Muscle of arm (tissue), 14 donors: ENCODE results near the gene PRELID3B. TPM values are rescaled to one million over a fixed set of nuclear protein-coding genes. Genes with fewer than 3 reads are reported as not detected.
A peak's percentile ranks its signal among the peaks of the same experiment; 100 is the strongest.

Experiments
- DNase-seq: peaks from one replicate; pipeline ENCODE4 v3.0.0-alpha.2; 2013
- long read RNA-seq, 11 donors: transcript quantifications; one replicate each; lab custom pipeline, GENCODE V29; 2026
- polyA plus RNA-seq, 12 donors: library from polyadenylated mRNA; unstranded; fragments of 120-200 nt; gene quantifications; one replicate each; pipeline ENCODE4 v1.2.1, GENCODE V29; 2013; ENCODE audit not compliant: insufficient read length in 12 of 12

Gene PRELID3B
- 1,000 to 10,000 TPM in 1 of 12 donors, 10 to 100 TPM in 11; 41.2 to 1,582 (median 52.9) TPM for polyA plus RNA-seq
- long read RNA-seq, donor 1, transcript PRELID3B-201 (6 exons, 2,626 nt), result major isoform, 36 of 39 reads
- long read RNA-seq, donor 1, partial matches to known transcripts, result 0 of 39 reads
- long read RNA-seq, donor 1, other reads (novel, unspliced or antisense), result 0 of 39 reads
- long read RNA-seq, donor 2, transcript PRELID3B-201 (6 exons, 2,626 nt), result major isoform, 24 of 27 reads
- long read RNA-seq, donor 2, partial matches to known transcripts, result 0 of 27 reads
- long read RNA-seq, donor 2, other reads (novel, unspliced or antisense), result 0 of 27 reads
- long read RNA-seq, donor 3, transcript PRELID3B-201 (6 exons, 2,626 nt), result major isoform, 12 of 12 reads
- long read RNA-seq, donor 3, partial matches to known transcripts, result 0 of 12 reads
- long read RNA-seq, donor 3, other reads (novel, unspliced or antisense), result 0 of 12 reads
- long read RNA-seq, donor 4, transcript PRELID3B-201 (6 exons, 2,626 nt), result major isoform, 13 of 15 reads
- long read RNA-seq, donor 4, partial matches to known transcripts, result 0 of 15 reads
- long read RNA-seq, donor 4, other reads (novel, unspliced or antisense), result 0 of 15 reads
- long read RNA-seq, donor 5, transcript PRELID3B-201 (6 exons, 2,626 nt), result major isoform, 28 of 30 reads
- long read RNA-seq, donor 5, partial matches to known transcripts, result 0 of 30 reads
- long read RNA-seq, donor 5, other reads (novel, unspliced or antisense), result 0 of 30 reads
- long read RNA-seq, donor 6, transcript PRELID3B-201 (6 exons, 2,626 nt), result major isoform, 15 of 16 reads
- long read RNA-seq, donor 6, partial matches to known transcripts, result 0 of 16 reads
- long read RNA-seq, donor 6, other reads (novel, unspliced or antisense), result 0 of 16 reads
- long read RNA-seq, donor 7, transcript PRELID3B-201 (6 exons, 2,626 nt), result major isoform, 10 of 10 reads
- long read RNA-seq, donor 7, partial matches to known transcripts, result 0 of 10 reads
- long read RNA-seq, donor 7, other reads (novel, unspliced or antisense), result 0 of 10 reads
- long read RNA-seq, donor 8, transcript PRELID3B-201 (6 exons, 2,626 nt), result major isoform, 31 of 33 reads
- long read RNA-seq, donor 8, partial matches to known transcripts, result 0 of 33 reads
- long read RNA-seq, donor 8, other reads (novel, unspliced or antisense), result 0 of 33 reads
- long read RNA-seq, donor 9, transcript PRELID3B-201 (6 exons, 2,626 nt), result major isoform, 5 of 5 reads
- long read RNA-seq, donor 9, partial matches to known transcripts, result 0 of 5 reads
- long read RNA-seq, donor 9, other reads (novel, unspliced or antisense), result 0 of 5 reads
- long read RNA-seq, donor 10, transcript PRELID3B-201 (6 exons, 2,626 nt), result major isoform, 24 of 25 reads
- long read RNA-seq, donor 10, partial matches to known transcripts, result 0 of 25 reads
- long read RNA-seq, donor 10, other reads (novel, unspliced or antisense), result 0 of 25 reads
- long read RNA-seq, donor 11, transcript PRELID3B-201 (6 exons, 2,626 nt), result major isoform, 31 of 31 reads
- long read RNA-seq, donor 11, partial matches to known transcripts, result 0 of 31 reads
- long read RNA-seq, donor 11, other reads (novel, unspliced or antisense), result 0 of 31 reads

GRCh38 chr20:59042151-59042795, at the start of gene PRELID3B:
TSS of gene PRELID3B (minus strand) at chr20:59042786. CDS start at chr20:59042730, 56 bp downstream.
- DNase-seq, result no peak

GRCh38 chr20:59087829-59088433, 45.3 kb upstream of the PRELID3B start:
- peak; percentile 66 for DNase-seq

DNA sequence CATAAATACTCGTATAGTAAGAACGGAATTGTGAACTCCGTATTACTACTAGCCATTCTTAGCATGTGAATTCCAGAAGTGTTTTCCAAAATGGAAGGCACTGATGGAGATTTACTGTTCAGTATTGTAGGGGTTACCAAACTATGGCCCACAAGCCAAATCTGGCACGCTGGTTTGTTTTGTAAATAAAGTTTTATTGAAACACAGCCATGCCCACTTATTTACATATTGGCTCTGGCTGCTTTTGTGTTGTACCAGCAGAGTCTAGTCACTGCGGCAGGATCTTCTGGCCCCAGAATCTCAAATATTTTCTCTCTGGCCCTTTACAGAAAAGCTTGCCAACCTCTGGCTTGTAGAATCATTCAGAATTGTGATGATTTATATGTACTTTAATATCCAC, 44.3 kb upstream of the PRELID3B start:
- DNase-seq, result no peak

DNA sequence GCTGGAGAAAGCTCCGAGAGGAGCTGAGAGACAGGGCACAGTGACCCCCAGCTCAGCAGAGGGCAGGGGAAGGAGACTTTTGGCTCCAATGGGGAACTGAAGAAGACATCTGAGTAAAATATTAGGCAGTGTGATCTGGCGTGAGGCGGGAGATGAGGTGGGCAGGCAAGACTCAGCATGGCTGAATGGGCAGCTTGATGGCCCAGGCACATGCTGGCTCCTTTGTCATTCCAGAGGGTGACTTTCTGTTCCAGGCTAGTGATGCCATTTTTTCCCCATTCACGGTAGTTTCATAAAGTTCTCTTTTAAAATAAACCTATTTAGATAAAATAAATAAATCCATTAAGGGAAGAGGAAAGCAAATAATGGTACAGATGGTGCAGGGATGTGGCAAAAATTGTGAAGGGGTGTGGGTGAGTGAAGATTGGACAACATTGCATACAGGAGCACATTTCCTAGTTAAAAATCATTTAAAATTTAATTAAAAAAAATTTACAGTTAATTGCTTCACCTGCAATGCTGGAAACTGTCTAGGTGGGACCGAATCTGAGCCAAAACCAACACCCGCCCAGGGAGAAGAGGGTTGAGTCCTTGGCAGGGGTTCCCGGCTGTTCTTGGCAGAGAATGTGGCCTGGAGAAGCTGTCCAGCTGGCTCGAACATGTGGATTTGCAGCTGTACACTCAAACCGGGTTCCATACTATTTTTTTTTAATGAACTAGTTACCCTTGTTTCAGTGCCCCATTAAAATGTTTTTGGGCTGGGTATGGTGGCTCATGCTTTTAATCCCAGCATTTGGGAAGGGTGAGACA, 41.7 kb upstream of the PRELID3B start:
- DNase-seq, result peak; percentile 27

- DNase-seq, result no peak
Observed at GRCh38 chr20:59082981-59083380, 40.4 kb upstream of the PRELID3B start.

GRCh38 chr20:59082077-59082740, 39.6 kb upstream of the PRELID3B start:
- DNase-seq, result no peak

GRCh38 chr20:59081036-59081435, 38.5 kb upstream of the PRELID3B start:
- no peak for DNase-seq

- DNase-seq, result no peak
Observed at GRCh38 chr20:59078231-59078630, 35.6 kb upstream of the PRELID3B start.

DNA sequence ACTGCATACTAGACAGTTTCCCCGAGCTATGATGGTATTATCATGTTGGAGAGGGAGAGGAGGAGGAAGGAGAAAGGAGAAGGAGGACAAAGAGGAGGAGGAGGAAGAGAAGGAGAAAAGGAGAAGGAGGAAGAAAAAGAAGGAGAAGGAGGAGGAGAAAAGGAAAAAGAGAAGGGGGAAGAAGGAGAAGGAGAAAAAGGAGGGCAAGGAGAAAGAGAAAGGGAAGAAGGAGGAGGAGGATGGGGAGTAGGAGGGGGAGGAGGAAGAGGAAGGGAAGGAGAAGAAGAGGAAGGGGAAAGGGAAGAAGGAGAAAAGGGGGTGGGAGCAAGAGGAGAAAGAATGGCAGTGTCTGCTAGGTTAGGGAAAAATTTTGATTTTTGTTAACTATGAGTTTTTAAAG, 35.1 kb upstream of the PRELID3B start:
- DNase-seq, result no peak

DNA sequence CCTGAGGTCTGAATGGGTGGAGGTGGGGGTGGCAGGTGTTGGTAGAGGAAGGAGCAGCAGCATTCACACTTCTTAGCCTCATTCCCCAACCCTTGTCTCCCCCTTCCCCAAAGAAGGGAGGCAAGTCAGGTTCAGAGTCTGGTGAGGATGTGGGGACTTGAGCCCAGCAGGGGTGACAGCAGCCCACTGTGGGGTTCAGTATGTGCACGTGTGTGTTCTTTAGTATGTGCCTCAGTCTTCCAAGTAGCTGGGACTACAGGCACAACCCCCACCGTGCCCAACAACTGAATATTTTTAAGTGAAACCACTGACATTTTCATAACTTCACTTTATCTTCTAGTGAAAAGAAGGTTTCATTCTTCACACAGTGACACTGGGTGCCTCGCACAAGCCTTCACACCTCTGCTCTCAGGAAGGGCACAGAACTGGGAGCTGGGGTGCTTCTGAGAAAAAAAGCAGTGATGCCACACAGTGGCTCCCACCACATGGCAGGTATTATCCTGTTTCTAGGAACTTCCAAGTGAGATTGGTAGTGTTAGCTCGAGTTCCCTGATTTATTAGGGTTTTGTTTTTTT, 33.4 kb upstream of the PRELID3B start:
- DNase-seq, result no peak

DNA sequence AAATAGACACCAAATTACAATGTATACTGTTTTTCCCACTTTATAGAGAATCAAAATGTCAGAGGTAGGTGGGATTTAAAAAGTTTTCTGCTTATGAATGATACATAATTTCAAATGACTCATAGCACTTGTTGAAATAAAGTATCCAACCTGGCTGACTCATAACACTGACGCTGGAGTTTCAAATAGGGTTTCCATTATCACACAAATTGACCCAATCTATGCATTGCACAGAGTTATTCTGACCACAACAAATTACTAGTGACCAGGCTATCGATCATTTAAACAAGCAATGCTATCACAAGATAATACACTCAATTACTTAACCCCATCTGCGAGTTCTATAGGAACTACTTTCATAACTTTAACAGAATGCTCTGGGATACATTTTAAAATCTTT, 31.9 kb upstream of the PRELID3B start:
- no peak for DNase-seq

- no peak for DNase-seq
Observed at GRCh38 chr20:59073582-59073981, 31.0 kb upstream of the PRELID3B start.

GRCh38 chr20:59071216-59071615, 28.6 kb upstream of the PRELID3B start:
- no peak for DNase-seq

DNA sequence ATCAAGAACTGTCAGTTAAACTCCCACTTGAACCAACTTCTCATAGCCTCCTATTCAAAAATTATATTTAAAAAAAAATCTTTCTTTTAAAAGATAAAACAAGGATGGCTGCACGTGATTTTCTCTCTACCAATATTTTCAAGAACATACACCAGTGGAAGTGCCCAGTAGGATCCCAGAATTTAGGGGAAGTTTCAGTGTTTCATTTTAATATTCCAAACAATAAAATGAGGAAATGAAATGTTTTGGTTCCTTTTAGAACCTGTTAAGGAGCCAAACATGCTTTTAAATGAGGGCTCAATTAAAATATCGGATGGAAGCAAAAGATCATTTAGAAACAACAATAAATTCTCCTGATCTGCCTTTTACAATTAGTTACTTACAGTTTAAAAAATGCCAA, 26.4 kb upstream of the PRELID3B start:
- DNase-seq, result no peak

GRCh38 chr20:59068534-59068933, 25.9 kb upstream of the PRELID3B start:
- no peak for DNase-seq

DNA sequence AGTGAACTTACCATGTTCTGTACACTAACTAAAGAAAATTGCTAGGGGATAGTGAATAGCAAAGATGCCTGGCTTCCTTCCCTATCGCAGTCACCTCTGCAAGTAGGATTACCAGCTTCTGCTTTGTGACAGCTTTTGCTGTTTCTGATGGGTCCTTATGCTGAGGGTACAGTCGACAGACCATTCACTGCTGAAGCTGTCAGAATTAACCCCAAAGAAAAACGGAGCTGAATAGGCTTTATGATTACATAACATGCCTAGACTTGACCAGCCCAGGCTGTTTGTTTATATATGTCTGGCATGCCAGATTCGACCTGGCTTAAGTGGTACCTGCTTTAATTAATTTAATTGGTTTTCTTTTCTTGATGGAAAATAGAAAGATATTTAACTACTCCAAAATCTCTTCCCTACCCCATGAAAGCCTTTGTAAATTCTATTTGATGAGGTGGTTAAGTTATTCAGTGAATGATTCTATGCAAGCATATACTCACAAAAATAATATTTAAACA, 21.7 kb upstream of the PRELID3B start:
- no peak for DNase-seq

- DNase-seq, result no peak
Observed at GRCh38 chr20:59063358-59064213, 21.0 kb upstream of the PRELID3B start.
